K562 (cell line): Measurements from ENCODE around the gene DCST1. TPM values are rescaled to one million over a fixed set of nuclear protein-coding genes. Genes with fewer than 3 reads are reported as not detected.

Experiments
- CBX3 ChIP-seq, 2 experiments: IDR thresholded peaks; 1 replicate in 1 of 2; 2 replicates in 1 of 2; pipeline ENCODE4 v1.6.1; 2012; ENCODE audit warnings: inconsistent platforms in 2 of 2, low read length in 2 of 2, borderline replicate concordance in 1 of 2, control low read depth in 1 of 2
- CREM ChIP-seq: IDR thresholded peaks from 2 replicates; pipeline ENCODE4 v1.6.1; 2014; ENCODE audit warnings: antibody characterized with exemption, low read depth
- CXXC5 ChIP-seq: fragments of 250-450 bp; sonication (Bioruptor Pico); IDR thresholded peaks from 2 replicates; pipeline ENCODE4 v1.8.0; 2022; ENCODE audit warnings: inconsistent platforms, mild to moderate bottlenecking, moderate library complexity
- FOXK1 ChIP-seq: sonication (generic); formaldehyde crosslinking; IDR thresholded peaks from 2 replicates; pipeline ENCODE4 v1.8.0; 2022; ENCODE audit warnings: missing genetic modification reagents, mild to moderate bottlenecking, borderline replicate concordance
- HES1 ChIP-seq: fragments of 450-650 bp; IDR thresholded peaks from 2 replicates; pipeline ENCODE4 v1.6.1; 2016; ENCODE audit warnings: low read depth, mild to moderate bottlenecking, moderate library complexity
- MAZ ChIP-seq, 2 experiments: fragments of 450-650 bp in 1 of 2; sonication (generic) in 1 of 2; formaldehyde crosslinking; IDR thresholded peaks in 1 of 2; conservative IDR thresholded peaks in 1 of 2; 2 replicates each; pipeline versions ENCODE4 v1.4.0 to v1.5.0; 2020; ENCODE audit warnings: mild to moderate bottlenecking in 1 of 2, missing genetic modification reagents in 1 of 2
- MYBL2 ChIP-seq, 2 experiments: fragments of 450-650 bp in 1 of 2; sonication (generic) in 1 of 2; formaldehyde crosslinking in 1 of 2; IDR thresholded peaks; 2 replicates each; pipeline versions ENCODE4 v1.6.1 to v1.8.1; 2017 to 2022; ENCODE audit warnings: borderline replicate concordance in 1 of 2, inconsistent platforms in 1 of 2, low read depth in 1 of 2, mild to moderate bottlenecking in 1 of 2, missing genetic modification reagents in 1 of 2, moderate library complexity in 1 of 2
- NFIX ChIP-seq: fragments of 250-450 bp; sonication (Bioruptor Pico); IDR thresholded peaks from 2 replicates; pipeline ENCODE4 v1.4.0; 2020; ENCODE audit warnings: low read depth, mild to moderate bottlenecking, moderate library complexity
- RCOR1 ChIP-seq, 2 experiments: IDR thresholded peaks; 2 replicates each; pipeline ENCODE4 v1.6.1; 2012; ENCODE audit warnings: low read depth in 2 of 2, low read length in 2 of 2, borderline replicate concordance in 1 of 2, improper control_type of control experiment in 1 of 2
- SAP30 ChIP-seq: fragments of 200-600 bp; sonication (generic); IDR thresholded peaks from 2 replicates; pipeline ENCODE4 v1.6.1; 2012; ENCODE audit warnings: borderline replicate concordance, low read depth, mild to moderate bottlenecking, moderate library complexity, low read length, control low read depth, inconsistent platforms; ENCODE audit not compliant: insufficient read depth, poor library complexity, severe bottlenecking
- TBP ChIP-seq: optimal IDR thresholded peaks from 2 replicates; pipeline ENCODE3; 2011; ENCODE audit warnings: low read depth, low read length, improper control_type of control experiment
- TCF3 ChIP-seq: sonication (generic); formaldehyde crosslinking; IDR thresholded peaks from 2 replicates; pipeline ENCODE4 v1.4.0; 2020; ENCODE audit warnings: mild to moderate bottlenecking, missing genetic modification reagents
- VEZF1 ChIP-seq: fragments of 200-800 bp; sonication (Bioruptor generic); IDR thresholded peaks from 2 replicates; pipeline ENCODE4 v1.6.1; 2017; ENCODE audit warnings: missing genetic modification characterization, missing compliant biosample characterization
- ZBTB49 ChIP-seq: sonication (generic); formaldehyde crosslinking; IDR thresholded peaks from 2 replicates; pipeline ENCODE4 v1.8.0; 2022; ENCODE audit warnings: missing genetic modification reagents, mild to moderate bottlenecking, borderline replicate concordance
- ZEB2 ChIP-seq: fragments of 450-650 bp; IDR thresholded peaks from 2 replicates; pipeline ENCODE4 v1.6.1; 2016
- ZNF133 ChIP-seq: fragments of 250-450 bp; sonication (Bioruptor Pico); IDR thresholded peaks from 2 replicates; pipeline ENCODE4 v1.4.0; 2020; ENCODE audit warnings: mild to moderate bottlenecking
- ZNF224 ChIP-seq: sonication (generic); formaldehyde crosslinking; IDR thresholded peaks from 2 replicates; pipeline ENCODE4 v1.8.0; 2022; ENCODE audit warnings: mild to moderate bottlenecking, missing genetic modification reagents
- polyA plus RNA-seq, 8 experiments: library from polyadenylated mRNA; depleted of rRNA in 4 of 8; stranded (reverse) in 5 of 8; unstranded in 3 of 8; fragments of >200 nt; fragmentation: Nextera tagmentation in 2 of 8; fragmentation: Illumina TruSeq in 1 of 8; extraction: Ambion mirVana in 2 of 8; extraction: Trizol in 1 of 8; gene quantifications; 2 replicates each; pipeline versions ENCODE4 v1.2.1 to v1.2.3, GENCODE V29; 2011 to 2014; ENCODE audit warnings: inconsistent platforms in 1 of 8, missing spikeins in 1 of 8
- total RNA-seq, 7 experiments: library from RNA; depleted of rRNA in 6 of 7; stranded (reverse); fragments of >200 nt in 6 of 7; fragmentation: Illumina TruSeq in 2 of 7; extraction: Trizol in 2 of 7; gene quantifications; 2 replicates each; pipeline versions ENCODE4 v1.2.1 to v1.2.3, GENCODE V29; 2011 to 2021; ENCODE audit warnings: low replicate concordance in 1 of 7

Gene DCST1
- total and polyA plus RNA-seq, 9 of the 15 experiments (the other 6 are each of a cell fraction or from before 2014, with no cell fraction given): not detected

GRCh38 chr1:155077346-155077745 is 43.7 kb downstream of the DCST1 start (continued):
- TF ChIP-seq SAP30 (no peak), TBP (no peak), CREM (0 out of 2 replicates have a peak, but pooled peaks have one; percentile 30), ZBTB49 (CRISPR knock-in tag) (no peak), RCOR1 (IDR thresholded peaks at IDR 0.05; ENCODE audit: borderline replicate concordance in 1 of 2, low read depth in 2 of 2, low read length in 2 of 2) (0 out of 4 replicates have a peak, but pooled peaks of 1 of the 2 experiments have one; percentile 19), HES1 (0 out of 2 replicates have a peak, but pooled peaks have one; percentile 19), FOXK1 (CRISPR knock-in tag) (no peak), VEZF1 (CRISPR knock-in tag) (peak; percentile 34; the same call in 1 of the 2 replicates), MYBL2 (IDR thresholded peaks at IDR 0.05; ENCODE audit: low read depth) (no peak), MYBL2 (CRISPR knock-in tag; IDR thresholded peaks at IDR 0.05; ENCODE audit: borderline replicate concordance) (no peak), NFIX (CRISPR knock-in tag) (no peak), TCF3 (CRISPR knock-in tag) (peak; percentile 75), MAZ (CRISPR knock-in tag; conservative IDR thresholded peaks at IDR 0.05 in 1 of 2, IDR thresholded peaks at IDR 0.05 in 1 of 2) (0 out of 4 replicates have a peak, but pooled peaks of 1 of the 2 experiments have one; percentile 16), ZNF224 (CRISPR knock-in tag) (no peak), ZNF133 (CRISPR knock-in tag) (no peak), ZEB2 (peak; percentile 78), CBX3 (IDR thresholded peaks at IDR 0.05; ENCODE audit: borderline replicate concordance in 1 of 2, low read length in 2 of 2) (no peak), CXXC5 (CRISPR knock-in tag) (peak; percentile 16; the same call in 1 of the 2 replicates)
- TF ChIP-seq, all 486 proteins: peak for 27
